ENCODE data around the gene CASK. TPM values are rescaled to one million over a fixed set of nuclear protein-coding genes. Genes with fewer than 3 reads are reported as not detected.
"Not testable (repeated sequence)": the region's sequence is repeated elsewhere in the genome, so short reads cannot be mapped to it uniquely, and the experiment has no call there.

Gene CASK
- total and polyA plus RNA-seq, 2 donors: 14.9 to 71.2 TPM

DNA sequence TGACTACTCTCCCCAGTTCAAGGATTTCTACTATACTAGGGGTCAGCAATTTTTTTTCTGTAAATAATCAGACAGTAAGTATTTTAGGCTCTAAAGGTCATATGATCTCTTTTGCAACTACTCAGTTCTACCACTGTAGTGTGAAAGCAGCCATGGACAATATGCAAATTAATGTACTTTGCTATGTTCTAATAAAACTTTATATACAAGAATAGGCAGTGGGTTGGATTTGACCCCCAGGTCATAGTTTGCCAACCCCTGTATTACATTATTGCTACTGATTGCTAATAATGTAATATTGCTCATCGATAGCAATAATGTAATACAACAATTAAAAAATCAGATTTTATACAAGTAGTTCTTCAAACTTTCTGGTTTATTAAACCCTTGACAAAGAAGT lies 293.8 kb downstream of the CASK start:
- Histone ChIP-seq H3K36me3 (ENCODE audit: insufficient read depth) (no peaks in the 10 kb centered on the region), H3K4me3 (ENCODE audit: low read depth, low read length) (no peak overlapping the region), H3K27ac (ENCODE audit: low read depth) (no peak overlapping the region), H3K4me1 (ENCODE audit: insufficient read depth) (no peaks in the 10 kb centered on the region)
- no peak for DNase-seq (ENCODE audit: extremely low spot score)
- WGBS: 98% methylated on average over 1 of the region's 1 CpG

GRCh38 chrX:41621222-41621723 lies 302.1 kb downstream of the CASK start:
- Histone ChIP-seq H3K36me3 (ENCODE audit: insufficient read depth) (no peaks in the 10 kb centered on the region), H3K4me3 (ENCODE audit: low read depth, low read length) (no peak overlapping the region), H3K4me1 (ENCODE audit: insufficient read depth) (no peaks in the 10 kb centered on the region), H3K27ac (ENCODE audit: low read depth) (no peak overlapping the region)
- WGBS: 35% methylated on average over 5 of the region's 5 CpGs
- no peak for DNase-seq (ENCODE audit: extremely low spot score)

DNA sequence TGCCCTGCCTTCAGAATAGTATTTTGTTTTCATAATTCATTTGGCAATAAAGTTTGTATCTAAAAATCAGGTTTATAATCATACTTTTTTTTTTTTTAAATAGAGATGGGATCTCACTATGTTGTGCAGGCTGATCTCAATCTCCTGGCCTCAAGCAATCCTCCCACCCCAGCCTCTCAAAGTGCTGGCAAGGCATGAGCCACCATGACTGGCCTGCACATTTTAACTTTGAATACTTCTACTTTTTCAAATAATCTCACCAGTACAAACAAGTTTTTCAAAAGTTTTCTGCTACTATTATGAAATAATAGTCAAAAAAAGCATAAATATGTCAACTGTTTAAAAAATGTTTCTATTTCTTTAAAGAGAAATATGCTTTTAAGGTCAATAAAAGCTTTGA lies 304.1 kb downstream of the CASK start:
- no peaks in the 10 kb centered on the region for H3K36me3 ChIP-seq (ENCODE audit: insufficient read depth)
- DNase-seq (ENCODE audit: extremely low spot score): no peak
- no peak overlapping the region for H3K4me3 ChIP-seq (ENCODE audit: low read depth, low read length)
- no peak overlapping the region for H3K27ac ChIP-seq (ENCODE audit: low read depth)
- H3K4me1 ChIP-seq (ENCODE audit: insufficient read depth): no peaks in the 10 kb centered on the region

- WGBS: 88% methylated on average over 3 of the region's 3 CpGs
- no peak for DNase-seq (ENCODE audit: extremely low spot score)
- Histone ChIP-seq H3K27ac (ENCODE audit: low read depth) (no peak overlapping the region), H3K4me1 (ENCODE audit: insufficient read depth) (no peaks in the 10 kb centered on the region), H3K36me3 (ENCODE audit: insufficient read depth) (no peaks in the 10 kb centered on the region), H3K4me3 (ENCODE audit: low read depth, low read length) (no peak overlapping the region)
Observed at GRCh38 chrX:41616935-41617334, 306.4 kb downstream of the CASK start.

DNA sequence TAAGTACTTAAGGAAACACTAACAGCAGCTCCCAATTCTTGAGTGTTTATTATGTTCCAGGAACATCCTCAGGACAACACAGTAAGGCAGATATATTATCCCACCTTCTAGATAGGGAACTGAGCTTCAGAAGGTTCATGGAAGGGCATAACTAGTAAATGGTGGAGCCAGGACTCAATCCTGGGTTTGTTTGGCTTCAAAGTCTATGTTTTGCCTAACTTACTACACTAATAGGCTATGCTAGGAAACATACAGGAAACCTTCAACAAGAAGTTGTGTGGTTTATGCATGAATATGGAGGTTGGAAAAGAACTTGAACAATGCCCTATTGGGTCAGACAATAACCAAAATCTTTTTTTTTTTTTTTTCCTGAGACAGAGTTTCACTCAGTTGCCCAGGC lies 307.1 kb downstream of the CASK start:
- no peaks in the 10 kb centered on the region for H3K4me1 ChIP-seq (ENCODE audit: insufficient read depth)
- H3K27ac ChIP-seq (ENCODE audit: low read depth): no peak overlapping the region
- no peaks in the 10 kb centered on the region for H3K36me3 ChIP-seq (ENCODE audit: insufficient read depth)
- no peak overlapping the region for H3K4me3 ChIP-seq (ENCODE audit: low read depth, low read length)
- no peak for DNase-seq (ENCODE audit: extremely low spot score)

- DNase-seq (ENCODE audit: extremely low spot score): no peak
- WGBS: 100% methylated on average over 1 of the region's 1 CpG
- no peaks in the 10 kb centered on the region for H3K36me3 ChIP-seq (ENCODE audit: insufficient read depth)
- H3K4me3 ChIP-seq (ENCODE audit: low read depth, low read length): no peak overlapping the region
- no peak overlapping the region for H3K27ac ChIP-seq (ENCODE audit: low read depth)
- H3K4me1 ChIP-seq (ENCODE audit: insufficient read depth): no peaks in the 10 kb centered on the region
Observed at GRCh38 chrX:41608244-41608643, 315.1 kb downstream of the CASK start.

- H3K4me1 ChIP-seq (ENCODE audit: insufficient read depth): no peaks in the 10 kb centered on the region
- H3K27ac ChIP-seq (ENCODE audit: low read depth): peak overlapping the region; percentile 10
- 79% methylated on average over 2 of the region's 2 CpGs for WGBS
- H3K4me3 ChIP-seq (ENCODE audit: low read depth, low read length): no peak overlapping the region
- no peaks in the 10 kb centered on the region for H3K36me3 ChIP-seq (ENCODE audit: insufficient read depth)
- no peak for DNase-seq (ENCODE audit: extremely low spot score)
Observed at GRCh38 chrX:41607264-41607832, 316.0 kb downstream of the CASK start.

DNA sequence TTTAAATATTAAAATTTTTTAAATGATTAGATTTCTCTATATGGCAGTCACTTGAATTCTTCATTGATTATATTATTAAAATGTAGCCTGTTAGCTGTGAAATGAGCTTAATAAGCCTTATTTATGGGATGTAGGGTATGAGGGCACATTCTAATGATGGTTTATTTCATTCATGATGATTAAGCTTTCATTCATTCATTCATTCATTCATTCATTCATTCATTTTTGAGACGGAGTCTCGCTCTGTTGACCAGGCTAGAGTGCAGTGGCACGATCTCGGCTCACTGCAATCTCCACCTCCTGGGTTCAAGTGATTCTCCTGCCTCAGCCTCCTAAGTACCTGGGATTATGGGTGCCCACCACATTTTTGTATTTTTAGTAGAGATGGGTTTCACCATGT lies 317.3 kb downstream of the CASK start:
- not testable (repeated sequence) for DNase-seq (ENCODE audit: extremely low spot score); H3K4me3 ChIP-seq (ENCODE audit: low read depth, low read length); H3K36me3 ChIP-seq (ENCODE audit: insufficient read depth); H3K4me1 ChIP-seq (ENCODE audit: insufficient read depth); H3K27ac ChIP-seq (ENCODE audit: low read depth)
- WGBS: 98% methylated on average over 4 of the region's 4 CpGs

DNA sequence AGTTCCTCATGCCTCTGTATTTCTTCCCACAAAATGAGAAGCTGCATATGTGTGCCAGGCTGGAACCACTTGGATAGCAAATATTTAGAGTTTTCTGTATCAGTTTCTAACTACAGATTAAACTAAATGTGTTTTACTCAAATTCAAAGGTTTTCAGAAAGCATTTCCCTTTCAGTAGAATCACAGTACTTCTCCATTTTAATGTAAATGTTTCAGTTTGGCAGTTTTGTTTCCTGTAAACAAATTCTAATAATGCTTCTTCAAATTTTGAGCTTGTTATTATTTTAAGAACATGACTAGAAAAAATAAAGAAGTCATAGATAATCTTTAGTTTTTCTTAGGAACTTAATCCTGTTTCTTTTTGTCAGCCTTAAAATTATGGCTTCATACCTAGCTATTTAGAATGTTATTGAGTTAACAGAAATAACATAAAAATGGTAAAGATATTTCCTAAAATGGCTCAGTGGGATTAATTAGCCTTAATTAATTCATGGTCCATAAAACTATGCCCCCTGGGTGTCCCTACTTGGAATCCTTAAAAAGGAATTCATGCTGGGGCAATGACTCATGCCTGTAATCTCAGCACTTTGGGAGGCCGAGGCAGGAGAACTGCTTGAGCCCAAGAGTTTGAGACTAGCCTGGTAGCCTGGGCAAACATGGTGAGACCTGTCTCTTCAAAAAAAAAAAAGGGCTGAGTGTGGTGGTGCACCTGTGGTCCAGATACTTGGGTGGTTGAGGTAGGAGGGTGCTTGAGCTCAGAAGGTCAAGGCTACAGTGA lies 318.4 kb downstream of the CASK start:
- DNase-seq (ENCODE audit: extremely low spot score): no peak
- H3K27ac ChIP-seq (ENCODE audit: low read depth): no peak overlapping the region
- no peaks in the 10 kb centered on the region for H3K36me3 ChIP-seq (ENCODE audit: insufficient read depth)
- no peaks in the 10 kb centered on the region for H3K4me1 ChIP-seq (ENCODE audit: insufficient read depth)
- 79% methylated on average over 1 of the region's 1 CpG for WGBS
- H3K4me3 ChIP-seq (ENCODE audit: low read depth, low read length): no peak overlapping the region

DNA sequence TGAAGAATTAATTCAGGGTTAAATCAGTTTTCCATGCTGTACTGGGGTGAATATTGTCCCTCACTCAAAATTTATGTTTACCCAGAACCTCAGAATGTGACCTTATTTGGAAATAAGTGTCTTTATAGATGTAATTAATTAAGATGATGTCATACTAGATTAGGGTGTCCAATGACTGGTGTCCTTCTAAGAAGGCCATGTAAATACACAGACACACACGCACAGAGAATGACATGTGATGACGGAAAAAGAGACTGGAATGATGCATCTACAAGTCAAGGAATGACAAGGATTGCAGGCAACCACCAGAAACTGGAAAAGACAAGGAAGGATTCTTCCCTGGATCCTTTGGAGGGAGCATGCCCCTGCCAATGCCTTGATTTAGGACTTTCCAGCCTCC lies 319.2 kb downstream of the CASK start:
- H3K4me1 ChIP-seq (ENCODE audit: insufficient read depth): no peaks in the 10 kb centered on the region
- no peak overlapping the region for H3K27ac ChIP-seq (ENCODE audit: low read depth)
- H3K36me3 ChIP-seq (ENCODE audit: insufficient read depth): no peaks in the 10 kb centered on the region
- H3K4me3 ChIP-seq (ENCODE audit: low read depth, low read length): no peak overlapping the region
- 99% methylated on average over 2 of the region's 2 CpGs for WGBS
- DNase-seq (ENCODE audit: extremely low spot score): no peak

DNA sequence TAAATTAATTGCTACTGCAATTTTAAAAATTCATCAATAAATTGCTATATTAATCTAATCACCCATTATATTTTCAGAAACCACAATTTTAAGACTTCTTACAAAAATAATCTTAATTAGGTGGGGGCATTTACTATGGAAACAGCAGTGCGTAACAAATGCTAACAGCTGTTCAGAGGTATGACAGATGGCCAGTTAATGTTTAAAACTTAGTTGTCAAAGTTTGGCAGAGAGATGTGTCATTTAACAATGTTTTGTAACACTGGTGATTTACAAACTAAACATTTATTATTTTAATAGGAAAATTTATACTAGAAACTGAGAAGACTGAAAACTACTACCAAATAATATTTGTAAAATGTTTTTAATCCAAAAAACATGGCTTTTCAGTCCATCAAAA lies 319.8 kb downstream of the CASK start:
- WGBS: 77% methylated on average over 1 of the region's 1 CpG
- no peaks in the 10 kb centered on the region for H3K36me3 ChIP-seq (ENCODE audit: insufficient read depth)
- no peak overlapping the region for H3K4me3 ChIP-seq (ENCODE audit: low read depth, low read length)
- H3K4me1 ChIP-seq (ENCODE audit: insufficient read depth): no peaks in the 10 kb centered on the region
- no peak for DNase-seq (ENCODE audit: extremely low spot score)
- no peak overlapping the region for H3K27ac ChIP-seq (ENCODE audit: low read depth)

DNA sequence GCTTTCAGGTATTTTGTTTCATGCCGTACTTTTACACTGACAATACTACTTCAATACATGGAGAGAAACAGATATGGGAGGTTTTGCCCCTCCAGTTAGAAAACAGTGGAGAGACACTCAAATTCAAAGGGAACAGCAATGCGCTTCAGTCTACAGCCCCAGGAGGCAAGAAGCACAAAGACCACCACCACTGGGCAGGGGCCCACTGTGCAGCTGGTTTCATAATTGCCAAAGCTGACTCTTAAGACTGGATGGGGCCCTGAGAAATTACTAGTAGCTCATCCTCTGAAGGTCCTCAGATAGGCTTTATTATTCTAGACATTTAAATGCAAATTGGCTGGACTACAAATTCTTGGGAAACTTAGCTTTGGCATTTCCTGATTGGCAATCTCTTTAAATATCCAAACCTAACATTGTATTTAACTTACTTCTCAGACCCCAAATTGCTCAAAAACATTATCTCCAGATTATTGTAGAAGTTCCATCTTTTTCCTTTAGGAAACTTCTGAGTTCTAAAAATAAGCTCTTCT lies 320.5 kb downstream of the CASK start:
- H3K4me3 ChIP-seq (ENCODE audit: low read depth, low read length): no peak overlapping the region
- peak overlapping the region; percentile 23 for H3K27ac ChIP-seq (ENCODE audit: low read depth)
- H3K4me1 ChIP-seq (ENCODE audit: insufficient read depth): no peaks in the 10 kb centered on the region
- 97% methylated on average over 2 of the region's 2 CpGs for WGBS
- H3K36me3 ChIP-seq (ENCODE audit: insufficient read depth): no peaks in the 10 kb centered on the region
- no peak for DNase-seq (ENCODE audit: extremely low spot score)

- H3K27ac ChIP-seq (ENCODE audit: low read depth): no peak overlapping the region
- DNase-seq (ENCODE audit: extremely low spot score): no peak
- H3K4me1 ChIP-seq (ENCODE audit: insufficient read depth): no peaks in the 10 kb centered on the region
- H3K36me3 ChIP-seq (ENCODE audit: insufficient read depth): no peaks in the 10 kb centered on the region
- 52% methylated on average over 2 of the region's 2 CpGs for WGBS
- H3K4me3 ChIP-seq (ENCODE audit: low read depth, low read length): no peak overlapping the region
Observed at GRCh38 chrX:41600291-41600690, 323.1 kb downstream of the CASK start.

GRCh38 chrX:41599507-41599906 lies 323.8 kb downstream of the CASK start:
- Histone ChIP-seq H3K27ac (ENCODE audit: low read depth) (no peak overlapping the region), H3K4me1 (ENCODE audit: insufficient read depth) (no peaks in the 10 kb centered on the region), H3K36me3 (ENCODE audit: insufficient read depth) (no peaks in the 10 kb centered on the region), H3K4me3 (ENCODE audit: low read depth, low read length) (no peak overlapping the region)
- DNase-seq (ENCODE audit: extremely low spot score): no peak
- WGBS: 56% methylated on average over 1 of the region's 1 CpG
